GM12865 (cell line): ENCODE measurements around the gene KLF5.

Experiments used
- DNase-seq: peaks from one replicate; pipeline ENCODE4 v3.0.0; 2010; ENCODE audit warnings: low read depth
- H3K4me3 ChIP-seq: 2 replicates; pipeline ENCODE4 v1.5.1; 2011; ENCODE audit warnings: mild to moderate bottlenecking, low read depth, low read length, control low read depth
- CTCF ChIP-seq: IDR thresholded peaks from 2 replicates; pipeline ENCODE4 v1.5.1; 2011; ENCODE audit warnings: low read length, control low read depth, low read depth, inconsistent platforms; ENCODE audit not compliant: insufficient read depth; ENCODE audit errors: missing control alignments

KLF5 gene

DNA sequence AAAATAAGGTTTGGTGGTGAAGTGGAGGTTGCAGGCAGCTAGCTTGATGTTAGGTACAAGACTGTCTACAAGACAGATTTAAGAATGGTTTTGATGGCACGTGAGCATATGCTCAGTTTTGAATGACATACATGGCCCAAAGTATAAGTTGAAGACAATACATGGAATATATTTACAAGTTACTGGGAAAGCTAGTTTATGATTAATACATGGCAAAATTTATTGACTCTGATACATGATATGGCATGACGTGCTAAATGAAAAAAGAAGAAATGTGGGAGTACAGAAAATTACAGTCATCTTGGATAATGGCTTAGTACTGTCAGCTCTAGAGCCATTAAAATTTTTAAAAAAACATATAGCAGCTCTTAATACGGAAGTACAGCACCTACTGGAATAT, 4.4 kb downstream of the KLF5 start:
- no peak for DNase-seq
- H3K4me3 ChIP-seq, result no peak overlapping the region

DNA sequence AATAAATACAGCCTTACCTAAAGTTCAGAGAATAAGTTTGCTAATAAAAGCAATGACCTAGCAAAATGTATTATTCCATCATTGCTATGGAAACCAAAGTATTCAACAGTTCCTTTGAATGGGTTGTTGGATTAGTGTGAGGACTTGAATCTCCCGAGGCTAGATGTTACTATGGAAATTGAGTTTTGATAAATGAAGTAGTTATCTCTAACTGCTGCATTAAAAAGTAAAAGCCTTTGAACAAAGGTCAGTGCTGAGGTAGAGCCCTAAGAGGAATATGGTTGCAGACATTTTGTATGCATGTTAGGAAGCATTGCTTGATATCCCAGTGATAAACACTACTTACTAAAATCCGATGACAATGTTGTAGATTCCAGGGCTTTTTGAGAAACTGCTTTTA, 6.2 kb downstream of the KLF5 start:
- no peak for DNase-seq
- H3K4me3 ChIP-seq, result no peak overlapping the region
- TF ChIP-seq CTCF, result no peak

More for the DNA sequence above, 4.4 kb downstream of the KLF5 start:
- TF ChIP-seq CTCF, result no peak

GRCh38 chr13:73065665-73066340, 7.0 kb downstream of the KLF5 start:
- DNase-seq, result no peak
- no peak for TF ChIP-seq CTCF
- no peak overlapping the region for H3K4me3 ChIP-seq

- TF ChIP-seq CTCF, result no peak
- no peak overlapping the region for H3K4me3 ChIP-seq
- DNase-seq, result no peak
These were observed 10.5 kb downstream of the KLF5 start for GRCh38 chr13:73069206-73069805.

DNA sequence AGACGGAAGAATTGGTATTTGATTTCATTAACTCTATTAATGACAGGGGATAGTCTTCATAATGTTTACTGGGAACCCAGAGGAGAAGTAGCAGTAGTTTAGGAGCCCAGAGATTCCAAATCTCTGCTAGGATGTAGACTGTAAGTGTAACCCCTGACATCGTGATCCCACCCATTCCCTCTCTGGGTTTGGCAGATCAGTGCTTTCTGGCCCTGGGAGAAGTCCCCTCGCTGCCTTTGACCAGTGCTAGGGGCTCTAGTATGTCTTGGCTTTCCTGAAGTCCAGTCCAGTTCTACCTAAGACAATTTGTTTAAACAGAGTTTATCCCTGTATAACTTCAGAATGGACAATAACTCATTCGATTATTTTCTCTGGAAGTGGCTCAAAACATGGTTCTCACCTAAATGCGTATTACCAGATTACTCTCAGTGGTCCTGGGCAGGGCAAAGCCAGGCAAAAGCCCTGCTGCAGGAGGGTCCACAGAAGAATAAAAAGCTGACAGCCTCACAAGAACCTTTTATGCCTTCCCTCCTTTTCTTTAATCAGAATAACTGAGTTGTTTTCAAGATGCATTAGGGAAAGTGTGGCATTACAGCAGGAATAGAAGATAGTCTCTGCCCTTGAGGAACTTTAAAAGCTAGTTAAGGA, 11.8 kb downstream of the KLF5 start:
- no peak for TF ChIP-seq CTCF

DNA sequence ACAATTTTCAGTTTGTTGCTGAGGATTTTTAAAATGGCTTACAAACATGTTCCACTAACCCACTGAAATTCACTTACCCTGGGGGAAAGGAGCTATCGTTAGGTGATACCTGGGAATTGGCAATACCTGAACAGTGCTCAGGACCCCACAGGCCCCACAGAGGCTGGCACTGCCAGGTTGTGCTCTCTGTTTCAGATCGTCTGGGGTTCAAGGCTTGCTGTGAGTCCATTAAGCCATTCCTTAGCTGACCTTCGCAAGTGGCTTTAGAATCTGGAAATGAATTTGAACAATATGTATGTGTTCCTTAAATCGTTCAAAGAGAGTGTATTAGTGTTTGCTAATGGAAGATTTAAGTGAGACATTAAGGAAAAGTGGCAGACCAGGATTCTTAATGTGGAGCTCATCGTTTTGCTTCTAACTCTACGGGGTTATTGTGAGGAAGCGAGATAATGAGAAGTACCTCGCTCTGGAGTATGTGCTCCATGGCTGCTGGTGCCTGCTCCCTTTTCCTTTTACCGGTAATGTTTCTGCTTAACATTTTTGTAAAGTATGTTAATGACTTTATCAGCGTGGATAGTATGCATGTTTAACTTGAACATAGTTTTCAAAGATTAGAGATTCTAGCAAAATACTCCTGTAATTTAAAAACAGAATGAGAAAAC, 13.6 kb downstream of the KLF5 start:
- no peak for TF ChIP-seq CTCF
- H3K4me3 ChIP-seq, result no peak overlapping the region

More for the DNA sequence above, 11.8 kb downstream of the KLF5 start:
- H3K4me3 ChIP-seq, result no peak overlapping the region
- DNase-seq, result no peak

More for the DNA sequence above, 13.6 kb downstream of the KLF5 start:
- DNase-seq, result no peak
